ENCODE data around the gene KCNJ6.

The KCNJ6 gene

DNA sequence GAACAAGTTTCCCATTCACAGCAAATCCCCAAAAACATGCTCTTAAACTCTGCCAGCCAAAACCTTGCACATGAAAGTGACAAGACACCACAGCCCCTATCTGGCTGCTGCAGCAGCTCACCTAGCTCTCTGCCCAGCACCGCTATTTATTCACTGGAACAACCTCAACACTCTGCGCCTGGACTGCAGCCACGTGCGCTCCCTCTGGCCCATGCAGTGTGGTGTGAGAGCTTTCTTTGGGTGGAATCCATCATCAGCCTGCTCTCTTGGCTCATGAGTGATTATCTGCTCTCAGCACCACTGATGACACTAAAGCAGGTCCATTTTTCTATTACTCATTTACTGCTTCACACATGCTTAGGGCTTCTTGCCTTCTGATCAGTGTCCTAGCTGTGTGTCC, 11.4 kb downstream of the KCNJ6 start:
- DNase-seq (ENCODE audit: low spot score), result no peak

GRCh38 chr21:37903396-37903795, 12.9 kb downstream of the KCNJ6 start:
- no peak for DNase-seq (ENCODE audit: low spot score)

- DNase-seq (ENCODE audit: low spot score), result no peak
Measured at GRCh38 chr21:37899146-37899545, 17.1 kb downstream of the KCNJ6 start.

GRCh38 chr21:37896788-37897187, 19.5 kb downstream of the KCNJ6 start:
- no peak for DNase-seq (ENCODE audit: low spot score)

DNA sequence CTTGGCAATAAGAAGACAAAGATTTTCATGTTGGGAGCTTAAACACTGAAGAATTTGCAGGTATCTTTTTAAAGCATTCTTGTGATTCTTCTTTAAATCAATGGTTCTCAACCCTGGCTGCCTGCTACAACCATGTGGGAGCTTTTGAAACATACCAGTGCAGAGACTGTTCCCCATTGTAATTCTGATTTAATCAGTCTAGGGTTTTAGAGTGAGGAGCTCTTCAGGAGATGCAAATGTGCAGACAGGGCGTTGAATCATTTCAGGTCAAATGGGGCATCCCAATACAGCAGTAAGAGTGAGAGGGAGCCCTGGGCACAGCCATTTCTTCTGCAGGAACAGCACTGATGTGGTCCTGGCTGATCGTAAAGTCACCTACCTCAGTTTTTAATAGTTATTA, 24.3 kb downstream of the KCNJ6 start:
- no peak for DNase-seq (ENCODE audit: low spot score)

- DNase-seq (ENCODE audit: low spot score), result no peak
Measured at GRCh38 chr21:37888659-37889058, 27.6 kb downstream of the KCNJ6 start.

DNA sequence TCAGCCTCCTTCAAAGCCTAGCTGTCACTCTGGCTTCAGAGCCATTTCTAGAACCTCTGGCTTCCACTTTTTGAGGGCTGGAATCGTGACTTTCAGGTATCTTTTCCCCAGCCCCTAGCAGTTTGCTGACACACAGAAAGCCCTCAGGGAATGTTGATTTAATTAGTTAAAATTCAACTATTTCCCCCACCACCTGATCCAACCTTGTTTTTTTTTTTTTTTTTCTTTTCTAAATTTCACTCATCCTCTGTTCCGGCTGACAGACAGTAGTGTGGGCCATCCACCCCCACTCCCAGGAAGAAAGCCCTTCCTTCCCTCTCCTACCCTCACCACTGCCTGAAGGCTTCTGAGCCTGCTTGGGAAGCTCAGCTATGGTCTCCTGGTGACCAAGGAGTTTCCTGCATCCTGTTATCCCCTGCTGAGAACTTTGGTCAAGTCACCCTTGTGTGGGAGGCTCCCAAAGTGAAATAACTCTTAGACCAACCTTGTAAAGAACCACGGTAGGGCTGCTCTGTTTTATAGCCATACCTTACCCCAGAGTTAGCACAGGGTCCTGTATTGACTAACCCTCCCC, 29.4 kb downstream of the KCNJ6 start:
- no peak for DNase-seq (ENCODE audit: low spot score)

DNA sequence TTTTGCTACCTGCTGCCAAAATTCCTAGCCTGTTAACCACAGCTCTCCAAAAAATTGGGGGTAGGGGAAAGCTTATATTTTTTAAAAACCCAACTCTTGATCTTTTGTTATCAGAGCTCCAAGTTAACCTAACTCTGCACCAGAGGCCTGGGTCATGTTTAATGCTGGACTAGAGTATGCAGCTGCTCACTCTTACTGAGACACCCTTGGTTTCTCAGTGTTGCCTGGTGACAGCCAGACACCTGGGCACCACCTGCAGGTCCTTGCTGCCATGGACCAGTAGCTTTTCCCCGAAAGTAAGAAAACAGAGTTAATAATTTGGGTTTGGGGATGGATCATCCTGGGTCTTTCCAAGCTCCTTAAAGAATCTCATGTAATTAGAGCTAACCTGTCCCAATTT, 30.1 kb downstream of the KCNJ6 start:
- no peak for DNase-seq (ENCODE audit: low spot score)

DNA sequence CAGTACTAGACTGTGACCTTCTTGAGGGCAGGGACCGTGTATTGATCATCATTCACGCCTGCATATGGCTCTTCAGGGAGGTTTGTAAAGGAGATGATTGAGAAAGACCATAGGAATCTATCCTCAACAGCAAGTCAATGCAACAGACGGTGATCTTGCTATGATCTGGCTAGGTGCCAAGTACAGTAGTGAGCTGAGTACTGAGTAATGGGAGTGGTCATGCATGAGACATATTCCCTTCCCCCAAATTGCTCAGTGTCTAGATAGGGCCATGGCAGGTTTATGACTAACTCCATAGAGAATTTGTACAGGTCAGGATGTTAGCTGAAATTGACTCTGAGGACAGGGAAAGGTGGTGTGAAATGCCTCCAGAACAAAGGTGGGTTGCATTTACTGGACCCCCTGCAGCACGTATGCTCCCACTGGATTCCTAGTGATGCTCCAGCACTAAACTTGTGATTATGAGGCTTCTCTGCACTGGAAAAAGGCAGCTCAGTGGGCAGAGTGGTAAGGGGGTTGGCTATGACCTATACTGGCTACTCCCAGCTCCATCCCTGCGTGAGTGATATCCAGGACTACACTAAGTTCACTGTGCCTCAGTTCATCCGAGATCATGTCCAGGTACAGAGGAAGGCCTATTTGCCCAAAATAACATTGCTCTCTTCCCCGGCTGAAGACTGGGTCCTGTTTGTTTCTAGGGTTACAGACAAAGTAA, 37.2 kb downstream of the KCNJ6 start:
- DNase-seq (ENCODE audit: low spot score), result no peak

GRCh38 chr21:37877888-37878684, 38.2 kb downstream of the KCNJ6 start:
- no peak for DNase-seq (ENCODE audit: low spot score)

DNA sequence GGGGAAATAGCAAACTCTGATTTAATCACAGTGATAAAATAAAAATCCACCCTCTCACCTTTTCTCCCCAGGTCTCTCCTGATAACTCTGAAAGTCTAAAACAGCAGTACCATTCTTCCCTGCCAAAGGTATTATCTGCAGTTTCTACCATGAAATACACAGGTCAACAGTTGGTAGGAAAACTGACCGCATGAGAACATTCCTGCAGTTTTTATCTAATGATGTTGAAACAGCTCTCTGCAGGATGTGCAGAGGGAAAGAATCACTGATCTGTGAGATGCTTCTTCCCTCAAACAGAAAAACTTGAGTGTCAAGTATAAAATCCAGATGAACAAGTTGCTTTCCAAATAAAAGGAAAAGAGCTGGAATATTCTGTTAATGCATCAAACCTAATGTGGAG, 39.1 kb downstream of the KCNJ6 start:
- DNase-seq (ENCODE audit: low spot score), result no peak

- no peak for DNase-seq (ENCODE audit: low spot score)
Measured at GRCh38 chr21:37876561-37876960, 39.7 kb downstream of the KCNJ6 start.

GRCh38 chr21:37874904-37875780, 41.1 kb downstream of the KCNJ6 start:
- DNase-seq (ENCODE audit: low spot score), result no peak

GRCh38 chr21:37874481-37874880, 41.8 kb downstream of the KCNJ6 start:
- no peak for DNase-seq (ENCODE audit: low spot score)

DNA sequence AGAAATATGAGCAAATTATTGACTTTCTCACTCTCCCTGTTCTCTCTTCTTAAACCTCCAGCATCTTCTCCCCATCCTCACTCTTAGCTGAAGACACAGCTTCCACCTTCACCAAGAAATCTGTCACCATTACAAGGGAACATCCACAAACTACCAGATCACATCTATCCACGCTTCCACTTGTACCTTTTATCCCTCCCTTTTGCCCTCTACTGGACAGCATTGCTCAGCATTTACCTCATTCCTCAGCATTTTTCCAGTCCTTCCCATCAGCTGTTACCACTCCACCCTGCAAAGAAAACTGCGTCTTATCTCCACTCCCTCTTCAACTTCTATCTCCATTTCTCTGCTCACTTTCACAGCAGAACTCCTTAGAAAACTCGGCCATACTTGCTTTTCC, 42.6 kb downstream of the KCNJ6 start:
- no peak for DNase-seq (ENCODE audit: low spot score)

DNA sequence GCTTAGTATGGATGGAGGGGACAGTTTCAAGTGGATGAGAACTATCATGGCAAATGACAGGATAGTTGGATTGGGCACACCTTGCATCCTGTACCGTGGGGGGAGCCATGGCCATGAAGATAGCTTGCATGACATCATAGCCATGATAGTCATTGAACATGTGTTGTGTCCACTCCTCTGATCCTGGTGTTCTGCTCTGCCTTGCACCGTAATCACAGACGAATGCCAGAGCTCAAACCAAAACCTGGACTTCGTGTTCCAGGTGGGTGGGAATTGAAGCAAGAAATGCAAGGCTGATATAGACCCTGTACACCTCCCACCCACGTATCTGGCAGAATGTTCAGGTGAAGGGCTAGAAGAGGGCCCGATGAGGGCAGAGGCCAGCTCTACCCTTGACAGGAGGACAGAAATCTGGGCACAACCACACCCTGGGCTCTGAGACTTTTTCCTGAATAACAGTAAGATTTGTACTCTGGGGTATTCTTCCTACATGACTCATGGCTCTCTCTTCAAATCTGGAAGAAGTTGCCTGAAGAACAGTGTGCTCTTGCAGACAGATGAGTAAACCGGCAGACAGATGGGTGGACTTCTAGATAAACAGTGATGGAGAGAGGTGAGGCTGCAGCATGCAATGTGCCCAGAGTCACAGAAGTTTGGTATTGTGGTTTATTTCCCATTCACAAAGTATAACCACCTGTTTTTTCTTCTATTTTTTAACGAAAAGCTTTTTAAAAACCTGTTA, 45.0 kb downstream of the KCNJ6 start:
- no peak for DNase-seq (ENCODE audit: low spot score)

- no peak for DNase-seq (ENCODE audit: low spot score)
Measured at GRCh38 chr21:37870221-37870620, 46.0 kb downstream of the KCNJ6 start.

GRCh38 chr21:37869661-37870060, 46.6 kb downstream of the KCNJ6 start:
- no peak for DNase-seq (ENCODE audit: low spot score)

DNA sequence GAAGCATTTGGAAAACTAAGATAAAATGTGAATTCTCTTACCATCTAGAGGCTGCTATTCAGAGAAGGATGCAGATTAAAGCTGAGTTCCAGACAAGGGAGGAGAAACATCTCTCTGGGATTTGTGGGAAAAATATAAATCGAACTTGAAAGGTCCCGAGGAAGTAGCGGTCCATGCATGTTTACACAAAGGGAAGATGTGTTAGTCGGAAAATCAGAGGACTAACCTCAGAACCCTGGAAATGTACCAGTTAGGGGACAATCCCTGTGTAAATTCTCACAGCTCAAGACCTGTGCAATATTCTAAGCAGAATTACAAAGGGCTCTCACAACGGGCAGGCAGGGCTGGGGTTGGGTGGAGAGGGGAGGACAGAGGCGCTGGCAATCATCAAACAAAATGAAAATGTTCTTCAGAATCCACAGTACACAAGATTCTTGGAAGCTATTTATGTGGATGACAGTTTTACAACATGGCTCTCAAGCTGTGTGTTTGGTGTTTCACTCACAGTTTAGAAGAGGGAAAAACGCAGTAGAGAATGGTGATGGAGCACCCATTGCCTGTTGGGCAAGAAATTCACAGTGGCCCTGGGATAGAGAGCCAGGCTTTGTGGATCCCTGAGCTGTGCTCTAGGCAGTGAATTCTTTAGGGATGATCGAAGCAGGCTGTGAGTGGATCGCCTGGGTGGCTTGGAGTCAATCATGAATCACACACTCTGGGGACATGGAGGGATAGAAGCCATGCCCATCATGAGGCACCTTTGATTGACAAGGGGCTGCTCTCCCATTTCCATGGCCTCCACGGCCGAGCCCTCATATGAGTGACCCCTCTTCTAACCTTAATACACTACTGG, 47.6 kb downstream of the KCNJ6 start:
- DNase-seq (ENCODE audit: low spot score), result no peak

DNA sequence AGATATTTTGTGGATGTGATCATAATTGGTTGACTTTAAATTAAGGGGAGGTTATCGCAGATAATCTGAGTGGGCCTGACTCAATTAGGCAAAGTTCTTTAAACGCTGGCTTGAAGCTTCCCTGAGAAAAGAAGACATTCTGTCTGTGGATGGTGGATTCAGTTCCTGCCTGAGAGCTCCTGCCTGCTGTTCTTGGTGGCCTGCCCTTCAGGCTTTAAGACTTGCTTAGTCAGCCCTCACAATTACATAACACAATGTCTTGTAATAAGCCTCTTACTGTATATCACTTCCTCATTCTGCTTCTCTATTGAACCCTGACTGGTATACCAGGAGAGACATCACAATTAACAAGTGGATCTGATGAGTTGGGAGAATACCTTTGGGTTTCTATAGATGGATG, 50.2 kb downstream of the KCNJ6 start:
- DNase-seq (ENCODE audit: low spot score), result peak; percentile 8

GRCh38 chr21:37865156-37865555, 51.1 kb downstream of the KCNJ6 start:
- no peak for DNase-seq (ENCODE audit: low spot score)
